ENCODE measurements around the gene ZXDC.

Gene ZXDC

DNA sequence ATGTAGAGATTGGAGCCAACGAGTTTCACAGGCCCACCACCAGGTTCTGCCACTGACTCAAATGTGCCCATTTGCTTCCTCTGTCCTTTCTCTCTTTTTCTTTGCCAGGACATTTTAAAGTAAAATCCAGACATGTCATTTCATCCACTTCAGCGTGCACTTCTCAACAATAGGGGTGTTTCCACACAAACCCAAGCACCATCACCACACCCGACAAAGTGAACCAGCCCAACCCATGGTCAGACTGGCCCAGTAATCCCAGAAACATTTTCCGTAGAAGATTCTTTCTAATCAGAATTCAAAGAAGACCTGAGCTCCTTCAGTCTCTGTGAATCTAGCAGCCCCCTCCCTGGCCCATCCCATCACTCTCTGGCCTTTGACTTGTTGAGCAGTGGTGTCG is 67.6 kb downstream of the ZXDC start:
- Histone ChIP-seq H3K27ac (replicated peaks) (no peak overlapping the region), H3K27me3 (ENCODE audit: insufficient read depth, poor library complexity, severe bottlenecking) (peaks cover 8% of the 10 kb centered on the region), H3K4me3 (replicated peaks; ENCODE audit: insufficient read depth, low read length) (no peak overlapping the region)
- TF ChIP-seq GABPA (IDR thresholded peaks at IDR 0.05; ENCODE audit: low read depth) (no peak), POLR2AphosphoS5 (IDR thresholded peaks at IDR 0.05; ENCODE audit: low read depth) (no peak), SPI1 (IDR thresholded peaks at IDR 0.05; ENCODE audit: borderline replicate concordance, low read depth) (no peak)
- TF ChIP-seq, protein P1, sequence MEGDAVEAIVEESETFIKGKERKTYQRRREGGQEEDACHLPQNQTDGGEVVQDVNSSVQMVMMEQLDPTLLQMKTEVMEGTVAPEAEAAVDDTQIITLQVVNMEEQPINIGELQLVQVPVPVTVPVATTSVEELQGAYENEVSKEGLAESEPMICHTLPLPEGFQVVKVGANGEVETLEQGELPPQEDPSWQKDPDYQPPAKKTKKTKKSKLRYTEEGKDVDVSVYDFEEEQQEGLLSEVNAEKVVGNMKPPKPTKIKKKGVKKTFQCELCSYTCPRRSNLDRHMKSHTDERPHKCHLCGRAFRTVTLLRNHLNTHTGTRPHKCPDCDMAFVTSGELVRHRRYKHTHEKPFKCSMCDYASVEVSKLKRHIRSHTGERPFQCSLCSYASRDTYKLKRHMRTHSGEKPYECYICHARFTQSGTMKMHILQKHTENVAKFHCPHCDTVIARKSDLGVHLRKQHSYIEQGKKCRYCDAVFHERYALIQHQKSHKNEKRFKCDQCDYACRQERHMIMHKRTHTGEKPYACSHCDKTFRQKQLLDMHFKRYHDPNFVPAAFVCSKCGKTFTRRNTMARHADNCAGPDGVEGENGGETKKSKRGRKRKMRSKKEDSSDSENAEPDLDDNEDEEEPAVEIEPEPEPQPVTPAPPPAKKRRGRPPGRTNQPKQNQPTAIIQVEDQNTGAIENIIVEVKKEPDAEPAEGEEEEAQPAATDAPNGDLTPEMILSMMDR (IDR thresholded peaks at IDR 0.05; ENCODE audit: insufficient read depth, low read length): no peak
- TF ChIP-seq, protein P2, sequence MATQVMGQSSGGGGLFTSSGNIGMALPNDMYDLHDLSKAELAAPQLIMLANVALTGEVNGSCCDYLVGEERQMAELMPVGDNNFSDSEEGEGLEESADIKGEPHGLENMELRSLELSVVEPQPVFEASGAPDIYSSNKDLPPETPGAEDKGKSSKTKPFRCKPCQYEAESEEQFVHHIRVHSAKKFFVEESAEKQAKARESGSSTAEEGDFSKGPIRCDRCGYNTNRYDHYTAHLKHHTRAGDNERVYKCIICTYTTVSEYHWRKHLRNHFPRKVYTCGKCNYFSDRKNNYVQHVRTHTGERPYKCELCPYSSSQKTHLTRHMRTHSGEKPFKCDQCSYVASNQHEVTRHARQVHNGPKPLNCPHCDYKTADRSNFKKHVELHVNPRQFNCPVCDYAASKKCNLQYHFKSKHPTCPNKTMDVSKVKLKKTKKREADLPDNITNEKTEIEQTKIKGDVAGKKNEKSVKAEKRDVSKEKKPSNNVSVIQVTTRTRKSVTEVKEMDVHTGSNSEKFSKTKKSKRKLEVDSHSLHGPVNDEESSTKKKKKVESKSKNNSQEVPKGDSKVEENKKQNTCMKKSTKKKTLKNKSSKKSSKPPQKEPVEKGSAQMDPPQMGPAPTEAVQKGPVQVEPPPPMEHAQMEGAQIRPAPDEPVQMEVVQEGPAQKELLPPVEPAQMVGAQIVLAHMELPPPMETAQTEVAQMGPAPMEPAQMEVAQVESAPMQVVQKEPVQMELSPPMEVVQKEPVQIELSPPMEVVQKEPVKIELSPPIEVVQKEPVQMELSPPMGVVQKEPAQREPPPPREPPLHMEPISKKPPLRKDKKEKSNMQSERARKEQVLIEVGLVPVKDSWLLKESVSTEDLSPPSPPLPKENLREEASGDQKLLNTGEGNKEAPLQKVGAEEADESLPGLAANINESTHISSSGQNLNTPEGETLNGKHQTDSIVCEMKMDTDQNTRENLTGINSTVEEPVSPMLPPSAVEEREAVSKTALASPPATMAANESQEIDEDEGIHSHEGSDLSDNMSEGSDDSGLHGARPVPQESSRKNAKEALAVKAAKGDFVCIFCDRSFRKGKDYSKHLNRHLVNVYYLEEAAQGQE (IDR thresholded peaks at IDR 0.05; ENCODE audit: insufficient replicate concordance, low read depth): no peak
- DNase-seq (ENCODE audit: low read depth in 1 of 2, low spot score in 1 of 2): no peak

DNA sequence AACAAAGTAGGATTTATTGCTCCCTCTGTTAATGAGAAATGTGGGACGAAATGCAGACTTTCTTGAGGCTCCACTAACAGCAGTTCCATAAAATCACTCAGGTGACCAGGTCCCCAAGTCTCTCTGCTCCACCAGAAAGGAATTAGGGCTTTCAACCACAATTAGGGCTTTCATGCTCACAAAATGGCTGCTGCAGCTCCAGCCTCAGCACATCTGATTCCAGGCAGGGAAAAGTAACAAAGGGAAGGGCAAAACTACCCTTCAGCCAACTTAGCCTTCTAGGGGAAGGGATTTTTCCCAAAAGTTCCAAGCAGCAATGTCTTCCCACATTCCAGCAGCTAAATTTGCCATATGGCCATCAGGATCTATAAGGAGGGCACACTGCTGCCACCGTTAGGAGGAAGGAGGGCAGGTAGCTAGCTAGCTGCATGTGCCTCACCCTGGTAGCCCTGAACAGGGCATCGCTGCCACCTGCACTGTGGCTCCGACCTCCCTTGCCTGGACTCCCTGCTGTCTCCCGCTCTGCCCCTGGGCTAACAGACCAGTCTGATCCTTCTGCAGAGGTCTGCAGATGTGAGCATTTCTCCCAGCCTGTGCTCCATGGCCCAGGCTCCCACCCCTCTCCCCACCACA is 68.2 kb downstream of the ZXDC start:
- H3K27me3 ChIP-seq (ENCODE audit: insufficient read depth, poor library complexity, severe bottlenecking): peaks cover 8% of the 10 kb centered on the region
- no peak overlapping the region for H3K27ac ChIP-seq (replicated peaks)
- TF ChIP-seq, protein P1 (IDR thresholded peaks at IDR 0.05; ENCODE audit: insufficient read depth, low read length): no peak
- DNase-seq (ENCODE audit: low read depth in 1 of 2, low spot score in 1 of 2): no peak
- H3K4me3 ChIP-seq (replicated peaks; ENCODE audit: insufficient read depth, low read length): no peak overlapping the region

DNA sequence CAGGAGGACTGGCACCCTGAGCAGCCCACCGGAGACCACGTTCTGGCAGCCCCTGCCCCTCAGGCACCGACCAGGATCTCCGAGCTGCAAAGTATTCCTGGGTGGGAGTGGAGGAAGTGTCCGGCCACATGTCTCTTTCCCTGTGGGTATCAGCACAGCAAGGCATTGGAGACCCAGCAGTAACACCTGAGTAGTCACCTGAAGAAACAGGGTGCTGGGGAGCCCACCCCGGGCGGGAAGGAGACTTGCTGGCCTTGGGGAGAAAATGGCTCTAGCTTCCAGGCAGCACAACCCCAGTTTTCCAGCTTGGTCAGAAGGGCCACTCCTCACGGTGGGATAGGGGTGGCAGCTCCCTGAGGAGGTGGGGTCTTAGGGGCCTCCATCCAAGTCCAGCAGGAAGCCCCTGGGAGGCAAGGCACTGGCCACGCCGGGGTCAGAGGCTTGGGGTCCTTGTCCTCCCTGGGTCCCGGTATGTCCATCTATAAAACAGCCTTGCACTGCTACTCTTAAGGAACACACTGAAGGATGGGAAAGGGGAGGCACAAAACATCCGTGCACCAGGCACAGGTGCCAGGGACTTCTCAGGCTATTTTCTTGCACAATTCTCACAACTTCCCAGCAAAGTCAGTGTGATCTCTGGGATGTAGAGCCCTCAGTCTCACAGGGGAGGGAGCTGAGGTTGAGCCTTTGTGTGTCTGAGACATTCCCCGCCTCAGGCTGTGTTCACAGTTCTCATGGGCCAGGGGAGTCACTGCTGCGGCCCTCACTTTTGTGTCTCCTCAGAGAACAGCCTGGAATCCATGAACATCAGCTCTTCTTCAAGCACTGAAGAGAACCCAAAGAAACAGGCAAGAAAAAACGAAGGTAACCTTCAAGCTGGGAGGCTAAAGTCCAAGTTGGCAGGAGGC is 69.0 kb downstream of the ZXDC start:
- TF ChIP-seq, protein P1 (IDR thresholded peaks at IDR 0.05; ENCODE audit: insufficient read depth, low read length): no peak
- TF ChIP-seq POLR2AphosphoS5 (IDR thresholded peaks at IDR 0.05; ENCODE audit: low read depth) (no peak), SPI1 (IDR thresholded peaks at IDR 0.05; ENCODE audit: borderline replicate concordance, low read depth) (no peak), GABPA (IDR thresholded peaks at IDR 0.05; ENCODE audit: low read depth) (no peak)
- TF ChIP-seq, protein P2 (IDR thresholded peaks at IDR 0.05; ENCODE audit: insufficient replicate concordance, low read depth): no peak
- H3K27ac ChIP-seq (replicated peaks): no peak overlapping the region
- H3K4me3 ChIP-seq (replicated peaks; ENCODE audit: insufficient read depth, low read length): no peak overlapping the region
- DNase-seq (ENCODE audit: low read depth in 1 of 2, low spot score in 1 of 2): no peak
- H3K27me3 ChIP-seq (ENCODE audit: insufficient read depth, poor library complexity, severe bottlenecking): peaks cover 5% of the 10 kb centered on the region
